ENCODE data around the gene GSTA2. TPM values are rescaled to one million over a fixed set of nuclear protein-coding genes. Genes with fewer than 3 reads are reported as not detected.
"Not testable (repeated sequence)": the region's sequence is repeated elsewhere in the genome, so short reads cannot be mapped to it uniquely, and the experiment has no call there.

Gene GSTA2
- total RNA-seq, 1 donor from 2014 or later, result 3.4 TPM

- no peak for DNase-seq (ENCODE audit: low spot score)
These were observed 3.0 kb downstream of the GSTA2 start for GRCh38 chr6:52760105-52760765.

- DNase-seq (ENCODE audit: low spot score), result peak; percentile 66
These were observed 4.2 kb downstream of the GSTA2 start for GRCh38 chr6:52759085-52759484.

GRCh38 chr6:52757651-52758338 is 5.5 kb downstream of the GSTA2 start:
- DNase-seq (ENCODE audit: low spot score), result not testable (repeated sequence)

GRCh38 chr6:52754443-52754842 is 8.8 kb downstream of the GSTA2 start:
- DNase-seq (ENCODE audit: low spot score), result no peak

- not testable (repeated sequence) for DNase-seq (ENCODE audit: low spot score)
These were observed 10.1 kb downstream of the GSTA2 start for GRCh38 chr6:52753137-52753536.

GRCh38 chr6:52752310-52752709 is 11.0 kb downstream of the GSTA2 start:
- no peak for DNase-seq (ENCODE audit: low spot score)

GRCh38 chr6:52749556-52750152 is 13.6 kb downstream of the GSTA2 start:
- DNase-seq (ENCODE audit: low spot score), result no peak

GRCh38 chr6:52747301-52747700 is 16.0 kb downstream of the GSTA2 start:
- peak; percentile 35 for DNase-seq (ENCODE audit: low spot score)

GRCh38 chr6:52746213-52746612 is 17.1 kb downstream of the GSTA2 start:
- no peak for DNase-seq (ENCODE audit: low spot score)

- no peak for DNase-seq (ENCODE audit: low spot score)
These were observed 17.5 kb downstream of the GSTA2 start for GRCh38 chr6:52745764-52746201.

- DNase-seq (ENCODE audit: low spot score), result no peak
These were observed 21.4 kb downstream of the GSTA2 start for GRCh38 chr6:52741872-52742271.

- no peak for DNase-seq (ENCODE audit: low spot score)
These were observed 23.6 kb downstream of the GSTA2 start for GRCh38 chr6:52739627-52740026.

GRCh38 chr6:52739134-52739533 is 24.1 kb downstream of the GSTA2 start:
- no peak for DNase-seq (ENCODE audit: low spot score)

- DNase-seq (ENCODE audit: low spot score), result no peak
These were observed 27.1 kb downstream of the GSTA2 start for GRCh38 chr6:52736145-52736544.

GRCh38 chr6:52735071-52735470 is 28.2 kb downstream of the GSTA2 start:
- DNase-seq (ENCODE audit: low spot score), result no peak

GRCh38 chr6:52734072-52734471 is 29.2 kb downstream of the GSTA2 start:
- DNase-seq (ENCODE audit: low spot score), result no peak

- no peak for DNase-seq (ENCODE audit: low spot score)
These were observed 30.1 kb downstream of the GSTA2 start for GRCh38 chr6:52733172-52733571.

- DNase-seq (ENCODE audit: low spot score), result peak; percentile 68
These were observed 31.6 kb downstream of the GSTA2 start for GRCh38 chr6:52731719-52732118.

GRCh38 chr6:52729576-52729975 is 33.7 kb downstream of the GSTA2 start:
- DNase-seq (ENCODE audit: low spot score), result peak; percentile 71

- DNase-seq (ENCODE audit: low spot score), result no peak
These were observed 34.9 kb downstream of the GSTA2 start for GRCh38 chr6:52728394-52728793.

- DNase-seq (ENCODE audit: low spot score), result no peak
These were observed 35.4 kb downstream of the GSTA2 start for GRCh38 chr6:52727908-52728307.

GRCh38 chr6:52726741-52727535 is 36.3 kb downstream of the GSTA2 start:
- DNase-seq (ENCODE audit: low spot score), result no peak

Measured in umbilical cord (tissue), 2 donors.